Heart left ventricle (tissue), 13 donors: Measurements from ENCODE around the gene VPS35L.

Experiments used
- POLR2A ChIP-seq, 2 donors: fragments of 450-650 bp; IDR thresholded peaks; one replicate each; pipeline ENCODE4 v1.6.1; 2017; ENCODE audit warnings: antibody characterized with exemption in 2 of 2, mild to moderate bottlenecking in 2 of 2, moderate library complexity in 2 of 2
- TF ChIP-seq, protein P1 (sequence below), 12 donors: fragments of 200-600 bp; sonication (generic) in 4 of 12; IDR thresholded peaks; one replicate each; pipeline versions ENCODE4 v1.5.0 to v1.8.0; 2018 to 2022; ENCODE audit warnings: antibody characterized with exemption in 12 of 12, mild to moderate bottlenecking in 5 of 12
- donor health status: ischemic (EF 13 %, LVEDD 7.1; RV severe dilation, severe dysfunction).
- donor health status: DM: no; HTN: yes; CAD: no.
- donor health status: DM: no; HTN: no; CAD: no.
- donor health status: ischemic (EF 25% LVEDD 6.9; RV normal size, moderate dysfunction).
- donor health status: ischemic (EF 25% LVEDD 5.7; RV mildly dilated, moderate dysfunction).
- donor health status: ischemic (EF 35%, LVEDD 5.7; RV mildly dilated, moderate dysfunction).
- donor health status: nonischemic (EF 11% LVEDD 7.7; RV severe dilation, severe dysfunction).
- donor health status: DM: yes; HTN: yes; CAD: no.
- donor health status: PGD.
- donor health status: ischemic (EF 29% LVEDD 5.4; RV normal size, mild dysfunction).
- donor health status: nonischemic (EF 23%, LVEDD 6.1; RV moderate dilation, normal function).

GRCh38 chr16:19528666-19529065, 26.8 kb upstream of the VPS35L start:
- TF ChIP-seq POLR2A (IDR thresholded peaks at IDR 0.05) = no peak
- TF ChIP-seq, protein P1, sequence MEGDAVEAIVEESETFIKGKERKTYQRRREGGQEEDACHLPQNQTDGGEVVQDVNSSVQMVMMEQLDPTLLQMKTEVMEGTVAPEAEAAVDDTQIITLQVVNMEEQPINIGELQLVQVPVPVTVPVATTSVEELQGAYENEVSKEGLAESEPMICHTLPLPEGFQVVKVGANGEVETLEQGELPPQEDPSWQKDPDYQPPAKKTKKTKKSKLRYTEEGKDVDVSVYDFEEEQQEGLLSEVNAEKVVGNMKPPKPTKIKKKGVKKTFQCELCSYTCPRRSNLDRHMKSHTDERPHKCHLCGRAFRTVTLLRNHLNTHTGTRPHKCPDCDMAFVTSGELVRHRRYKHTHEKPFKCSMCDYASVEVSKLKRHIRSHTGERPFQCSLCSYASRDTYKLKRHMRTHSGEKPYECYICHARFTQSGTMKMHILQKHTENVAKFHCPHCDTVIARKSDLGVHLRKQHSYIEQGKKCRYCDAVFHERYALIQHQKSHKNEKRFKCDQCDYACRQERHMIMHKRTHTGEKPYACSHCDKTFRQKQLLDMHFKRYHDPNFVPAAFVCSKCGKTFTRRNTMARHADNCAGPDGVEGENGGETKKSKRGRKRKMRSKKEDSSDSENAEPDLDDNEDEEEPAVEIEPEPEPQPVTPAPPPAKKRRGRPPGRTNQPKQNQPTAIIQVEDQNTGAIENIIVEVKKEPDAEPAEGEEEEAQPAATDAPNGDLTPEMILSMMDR (IDR thresholded peaks at IDR 0.05) = no peak
